ENCODE data around the gene NAALADL1.

DNA sequence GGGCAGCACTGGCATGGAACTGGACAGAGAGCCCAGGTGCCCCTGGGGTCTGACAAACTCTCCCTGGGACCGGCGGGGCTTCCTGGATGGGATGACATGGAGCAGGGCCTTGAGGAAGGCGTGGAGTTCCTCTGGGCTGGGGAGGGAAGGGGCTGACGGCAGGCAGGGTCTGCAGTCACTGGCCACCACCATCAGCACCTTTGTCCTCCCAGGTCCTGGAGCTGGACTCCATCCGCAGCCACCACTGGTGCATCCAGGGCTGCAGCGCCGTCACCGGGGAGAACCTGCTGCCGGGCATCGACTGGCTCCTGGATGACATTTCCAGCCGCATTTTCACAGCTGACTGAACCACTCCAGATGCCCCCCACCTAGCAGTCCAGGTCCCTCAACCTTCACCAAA is 36.8 kb downstream of the NAALADL1 start:
- TF ChIP-seq, protein P1, sequence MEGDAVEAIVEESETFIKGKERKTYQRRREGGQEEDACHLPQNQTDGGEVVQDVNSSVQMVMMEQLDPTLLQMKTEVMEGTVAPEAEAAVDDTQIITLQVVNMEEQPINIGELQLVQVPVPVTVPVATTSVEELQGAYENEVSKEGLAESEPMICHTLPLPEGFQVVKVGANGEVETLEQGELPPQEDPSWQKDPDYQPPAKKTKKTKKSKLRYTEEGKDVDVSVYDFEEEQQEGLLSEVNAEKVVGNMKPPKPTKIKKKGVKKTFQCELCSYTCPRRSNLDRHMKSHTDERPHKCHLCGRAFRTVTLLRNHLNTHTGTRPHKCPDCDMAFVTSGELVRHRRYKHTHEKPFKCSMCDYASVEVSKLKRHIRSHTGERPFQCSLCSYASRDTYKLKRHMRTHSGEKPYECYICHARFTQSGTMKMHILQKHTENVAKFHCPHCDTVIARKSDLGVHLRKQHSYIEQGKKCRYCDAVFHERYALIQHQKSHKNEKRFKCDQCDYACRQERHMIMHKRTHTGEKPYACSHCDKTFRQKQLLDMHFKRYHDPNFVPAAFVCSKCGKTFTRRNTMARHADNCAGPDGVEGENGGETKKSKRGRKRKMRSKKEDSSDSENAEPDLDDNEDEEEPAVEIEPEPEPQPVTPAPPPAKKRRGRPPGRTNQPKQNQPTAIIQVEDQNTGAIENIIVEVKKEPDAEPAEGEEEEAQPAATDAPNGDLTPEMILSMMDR (IDR thresholded peaks at IDR 0.05; ENCODE audit: insufficient read depth, low read length, poor library complexity, severe bottlenecking) = no peak
- no peak for TF ChIP-seq EZH2phosphoT487 (conservative IDR thresholded peaks at IDR 0.05; ENCODE audit: low read length)

All from SU-DHL-6 (cell line).